Right lobe of liver (tissue), 6 donors: ENCODE data around the gene ATP11C. TPM values are rescaled to one million over a fixed set of nuclear protein-coding genes. Genes with fewer than 3 reads are reported as not detected.

Experiments used
- ATAC-seq, 4 donors: fragments of 200-7000 bp; cut with Tn5 transposase; one replicate each; pipeline ENCODE4 v1.9.1; 2020; ENCODE audit warnings: mild to moderate bottlenecking in 4 of 4, moderate library complexity in 4 of 4
- DNase-seq, 3 donors: peaks; one replicate each; pipeline ENCODE4 v3.0.0-alpha.2; 2020
- H3K27ac ChIP-seq, 3 donors: fragments of 200-600 bp; one replicate each; pipeline ENCODE4 v1.8.0; 2022
- H3K27me3 ChIP-seq, 2 donors: fragments of 200-600 bp; one replicate each; pipeline ENCODE4 v1.8.0; 2022
- H3K36me3 ChIP-seq, 4 donors: fragments of 200-600 bp; sonication (generic) in 1 of 4; one replicate each; pipeline versions ENCODE4 v1.5.1 to v1.8.0; 2017 to 2022; ENCODE audit warnings: control low read depth in 1 of 4
- H3K4me1 ChIP-seq, 4 donors: fragments of 200-600 bp; sonication (generic) in 1 of 4; one replicate each; pipeline versions ENCODE4 v1.5.1 to v1.8.0; 2017 to 2022; ENCODE audit warnings: control low read depth in 1 of 4
- H3K4me3 ChIP-seq, 3 donors: fragments of 200-600 bp; one replicate each; pipeline ENCODE4 v1.8.0; 2022
- H3K9me3 ChIP-seq, 4 donors: fragments of 200-600 bp; sonication (generic) in 1 of 4; one replicate each; pipeline versions ENCODE4 v1.5.1 to v1.8.0; 2017 to 2022; ENCODE audit warnings: control low read depth in 1 of 4
- CTCF ChIP-seq, 4 donors: fragments of 200-600 bp in 3 of 4; fragments of 450-650 bp in 1 of 4; IDR thresholded peaks; one replicate each; pipeline versions ENCODE4 v1.5.1 to v1.8.0; 2016 to 2022; ENCODE audit warnings: antibody characterized with exemption in 4 of 4, mild to moderate bottlenecking in 2 of 4
- POLR2A ChIP-seq: fragments of 450-650 bp; IDR thresholded peaks from one replicate; pipeline ENCODE4 v1.6.1; 2017; ENCODE audit warnings: antibody characterized with exemption, mild to moderate bottlenecking
- WGBS: methylation state at CpG from one replicate; pipeline ENCODE4 v1.1.6; 2018; ENCODE audit warnings: low coverage, low lambda C conversion rate; ENCODE audit not compliant: insufficient coverage; ENCODE audit errors: missing lambda C conversion rate; 5-methylcytosine and 5-hydroxymethylcytosine counted together
- intact Hi-C, 2 donors: fragments of 100-400 bp; cut with DNase I; formaldehyde crosslinking; loops; one replicate each; pipeline versions ENCODE4 v1.11.2 to v1.14.1; 2022
- total RNA-seq, 6 experiments: library from RNA; depleted of rRNA in 2 of 6; stranded (reverse); fragments of >200 nt in 2 of 6; fragmentation: NEBNext Ultra II Directional in 3 of 6; extraction: Animal tissue kit (Norgen Biotek cat#: 25700) in 3 of 6; gene quantifications; one replicate each; pipeline versions ENCODE4 v1.1.0 to v1.2.4, GENCODE V29; 2016 to 2023
- donor health status: DM: no; HTN: yes; CAD: no.
- donor health status: DM: no; HTN: no; CAD: no.
- donor health status: DM: no; HTN: no; CAD: no.
- donor health status: DM: no; HTN: yes; CAD: no.
- donor health status: DM: no; HTN: yes; CAD: no.

The ATP11C gene
- total RNA-seq, 6 experiments from 2014 or later: 21.4 to 34.0 (median 29.1) TPM

- Histone ChIP-seq H3K9me3 (no peaks in the 10 kb centered on the region), H3K27ac (no peak overlapping the region), H3K4me1 (peaks cover 0 to 32% (median 10%) of the 10 kb centered on the region in 4 donors), H3K4me3 (no peak overlapping the region), H3K36me3 (no peaks in the 10 kb centered on the region), H3K27me3 (no peaks in the 10 kb centered on the region)
- intact Hi-C loops: no loop called here
- WGBS: 31% methylated on average over 3 of the region's 3 CpGs
- no peak for TF ChIP-seq CTCF (IDR thresholded peaks at IDR 0.05)
- no peak for TF ChIP-seq POLR2A
- DNase-seq (no peak), ATAC-seq (no peak)
These were observed 100.0 kb downstream of the ATP11C start for GRCh38 chrX:139832718-139833309.

- Histone ChIP-seq H3K27me3 (no peaks in the 10 kb centered on the region), H3K4me3 (no peak overlapping the region), H3K36me3 (no peaks in the 10 kb centered on the region), H3K4me1 (peaks cover 0 to 40% (median 13%) of the 10 kb centered on the region in 4 donors), H3K27ac (peak overlapping the region in 1 of 3 donors; percentile 3), H3K9me3 (no peaks in the 10 kb centered on the region)
- no peak for TF ChIP-seq POLR2A
- TF ChIP-seq CTCF (IDR thresholded peaks at IDR 0.05): no peak
- ATAC-seq: peak; percentile 28 to 59 (median 36)
- 36% methylated on average over 3 of the region's 3 CpGs for WGBS
- intact Hi-C loops: no loop called here
- DNase-seq: no peak
These were observed 101.0 kb downstream of the ATP11C start for GRCh38 chrX:139831675-139832456.

GRCh38 chrX:139831017-139831416 lies 101.8 kb downstream of the ATP11C start:
- no peaks in the 10 kb centered on the region for H3K27me3 ChIP-seq
- TF ChIP-seq POLR2A: no peak
- no peak for TF ChIP-seq CTCF (IDR thresholded peaks at IDR 0.05)
- intact Hi-C loops: no loop called here
- H3K27ac ChIP-seq: peak overlapping the region in 1 of 3 donors; percentile 3
- no peak overlapping the region for H3K4me3 ChIP-seq
- DNase-seq (no peak), ATAC-seq (no peak)
- no peaks in the 10 kb centered on the region for H3K9me3 ChIP-seq
- H3K36me3 ChIP-seq: no peaks in the 10 kb centered on the region
- peaks cover 0 to 48% (median 13%) of the 10 kb centered on the region in 4 donors for H3K4me1 ChIP-seq

GRCh38 chrX:139828830-139829229 lies 104.0 kb downstream of the ATP11C start:
- Histone ChIP-seq H3K27ac (peak overlapping the region in 1 of 3 donors; percentile 7), H3K4me3 (no peak overlapping the region), H3K27me3 (no peaks in the 10 kb centered on the region), H3K36me3 (no peaks in the 10 kb centered on the region), H3K4me1 (peaks cover 0 to 45% (median 13%) of the 10 kb centered on the region in 4 donors), H3K9me3 (no peaks in the 10 kb centered on the region)
- no peak for ATAC-seq
- no peak for DNase-seq
- intact Hi-C loops: no loop called here
- 50% methylated on average over 1 of the region's 1 CpG for WGBS
- TF ChIP-seq CTCF (IDR thresholded peaks at IDR 0.05): no peak
